EH (cell line): ENCODE data around the gene KIF2B.
"Not testable (repeated sequence)": the region's sequence is repeated elsewhere in the genome, so short reads cannot be mapped to it uniquely, and the experiment has no call there.

Experiments
- DNase-seq: peaks from one replicate; pipeline ENCODE4 v3.0.0-alpha.2; 2015; ENCODE audit warnings: low read depth

Gene KIF2B, protein sequence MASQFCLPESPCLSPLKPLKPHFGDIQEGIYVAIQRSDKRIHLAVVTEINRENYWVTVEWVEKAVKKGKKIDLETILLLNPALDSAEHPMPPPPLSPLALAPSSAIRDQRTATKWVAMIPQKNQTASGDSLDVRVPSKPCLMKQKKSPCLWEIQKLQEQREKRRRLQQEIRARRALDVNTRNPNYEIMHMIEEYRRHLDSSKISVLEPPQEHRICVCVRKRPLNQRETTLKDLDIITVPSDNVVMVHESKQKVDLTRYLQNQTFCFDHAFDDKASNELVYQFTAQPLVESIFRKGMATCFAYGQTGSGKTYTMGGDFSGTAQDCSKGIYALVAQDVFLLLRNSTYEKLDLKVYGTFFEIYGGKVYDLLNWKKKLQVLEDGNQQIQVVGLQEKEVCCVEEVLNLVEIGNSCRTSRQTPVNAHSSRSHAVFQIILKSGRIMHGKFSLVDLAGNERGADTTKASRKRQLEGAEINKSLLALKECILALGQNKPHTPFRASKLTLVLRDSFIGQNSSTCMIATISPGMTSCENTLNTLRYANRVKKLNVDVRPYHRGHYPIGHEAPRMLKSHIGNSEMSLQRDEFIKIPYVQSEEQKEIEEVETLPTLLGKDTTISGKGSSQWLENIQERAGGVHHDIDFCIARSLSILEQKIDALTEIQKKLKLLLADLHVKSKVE

DNA sequence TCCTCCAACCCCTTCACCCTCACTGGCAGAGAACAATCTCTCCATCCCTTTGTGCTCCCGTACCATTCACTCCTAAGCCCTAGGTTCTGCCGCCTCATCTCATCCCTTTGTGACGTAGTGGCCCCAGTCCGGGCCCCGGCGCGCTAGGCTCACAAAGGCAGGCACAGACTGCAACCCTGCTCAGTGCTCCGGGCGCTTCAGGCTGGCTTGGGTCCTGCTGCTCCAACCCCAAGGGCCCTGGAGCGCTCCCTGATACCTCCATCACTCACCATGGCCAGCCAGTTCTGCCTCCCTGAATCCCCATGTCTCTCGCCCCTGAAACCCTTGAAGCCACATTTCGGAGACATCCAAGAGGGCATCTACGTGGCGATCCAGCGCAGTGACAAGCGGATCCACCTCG, at the start of gene KIF2B:
KIF2B (plus strand) TSS at position 164 of the 400 bp plus-strand sequence; CDS start at position 271, 107 bp downstream.
- no peak for DNase-seq

DNA sequence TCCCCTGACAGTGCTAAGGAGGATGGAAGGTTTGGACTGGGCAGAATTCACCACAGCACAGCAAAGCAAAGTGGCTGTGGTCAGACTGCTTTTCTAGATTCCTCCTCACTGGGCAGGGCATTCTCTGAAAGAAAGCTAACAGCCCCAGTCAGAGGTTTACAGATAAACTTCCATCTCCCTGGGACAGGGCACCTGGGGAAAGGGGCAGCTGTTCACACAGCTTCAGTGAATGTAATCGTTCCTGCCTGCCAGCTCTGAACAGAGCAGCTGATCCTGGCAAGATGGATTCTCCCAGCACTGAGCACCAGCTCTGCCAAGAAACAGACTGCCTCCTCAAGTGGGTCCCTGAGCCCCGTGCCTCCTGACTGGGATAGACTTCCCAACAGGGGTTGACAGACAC, 42.4 kb upstream of the KIF2B start:
- DNase-seq = no peak

DNA sequence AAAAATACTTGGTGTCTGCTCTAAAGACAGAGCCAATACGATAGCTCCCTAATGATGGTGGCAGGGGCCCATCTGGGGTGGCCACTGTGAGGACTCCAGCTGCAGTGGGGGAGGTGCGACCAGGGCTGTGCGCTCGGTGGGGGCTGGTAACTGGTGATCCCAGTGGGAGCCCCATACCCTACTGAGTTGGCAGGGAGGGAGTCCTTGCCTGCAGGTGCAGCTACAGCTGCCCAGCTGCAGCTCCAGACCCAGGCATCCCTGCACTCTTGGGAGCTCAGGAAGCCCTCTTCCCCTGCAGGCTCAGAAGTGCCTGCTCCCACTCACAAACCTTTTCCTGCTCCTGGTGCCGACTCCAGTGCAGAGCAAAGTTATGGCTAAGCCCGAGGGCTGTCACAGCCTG, 31.2 kb upstream of the KIF2B start:
- DNase-seq = no peak

DNA sequence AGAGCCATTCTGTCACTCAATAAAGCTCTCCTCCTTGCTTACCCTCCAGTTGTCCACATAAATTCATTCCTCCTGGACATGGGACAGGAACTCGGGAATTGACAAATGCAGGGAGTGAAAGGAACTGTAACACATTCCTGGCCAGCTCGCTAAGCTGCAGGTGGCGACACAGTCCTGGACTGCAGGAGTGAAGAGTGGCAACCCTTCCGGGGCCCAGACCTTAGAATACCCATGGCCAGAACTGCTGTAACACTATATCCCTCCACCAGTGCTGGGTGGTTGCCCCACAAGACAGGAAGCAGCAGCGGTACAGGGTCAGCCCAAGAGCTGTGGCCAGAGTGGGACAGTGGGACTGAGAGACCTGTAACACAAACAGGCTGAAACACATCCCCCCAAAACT, 30.3 kb upstream of the KIF2B start:
- DNase-seq = no peak

DNA sequence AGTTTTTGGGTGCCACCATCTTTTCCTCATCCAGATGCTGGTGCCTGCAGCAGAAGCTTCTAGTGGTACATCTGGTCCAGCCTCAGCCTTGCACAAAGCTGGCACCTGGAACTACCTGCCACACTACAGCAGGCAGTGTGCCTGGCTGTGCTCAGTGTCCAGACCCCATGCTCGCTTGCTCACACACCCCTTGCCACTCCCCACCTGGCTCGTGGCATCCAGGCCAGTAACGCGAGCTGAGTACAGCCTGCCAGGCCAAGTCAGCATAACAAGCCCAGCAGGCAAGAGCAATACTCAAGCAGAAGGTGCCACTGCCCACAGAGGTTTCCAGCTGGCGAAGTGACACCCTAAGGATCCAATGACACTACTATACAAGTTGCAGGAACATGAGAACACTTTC, 29.7 kb upstream of the KIF2B start:
- no peak for DNase-seq

DNA sequence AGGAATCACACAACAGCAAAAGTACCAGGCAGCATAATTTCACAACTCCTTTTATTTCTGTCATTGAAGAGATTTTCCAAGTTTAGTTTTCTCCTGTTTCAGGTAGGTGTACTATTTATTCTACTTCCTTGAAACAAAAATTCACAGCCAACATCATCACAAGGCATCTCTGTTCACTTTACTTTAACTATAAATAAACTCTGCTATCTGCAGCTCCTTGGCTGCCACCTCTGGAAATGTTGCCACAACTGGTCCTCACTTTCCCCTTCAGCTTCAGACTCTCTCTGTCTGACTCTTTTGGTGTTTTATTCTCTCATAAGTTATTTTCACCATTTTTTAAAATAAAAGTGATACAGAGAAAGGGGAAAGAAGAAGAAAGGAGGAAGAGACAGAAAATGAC, 27.9 kb upstream of the KIF2B start:
- no peak for DNase-seq

DNA sequence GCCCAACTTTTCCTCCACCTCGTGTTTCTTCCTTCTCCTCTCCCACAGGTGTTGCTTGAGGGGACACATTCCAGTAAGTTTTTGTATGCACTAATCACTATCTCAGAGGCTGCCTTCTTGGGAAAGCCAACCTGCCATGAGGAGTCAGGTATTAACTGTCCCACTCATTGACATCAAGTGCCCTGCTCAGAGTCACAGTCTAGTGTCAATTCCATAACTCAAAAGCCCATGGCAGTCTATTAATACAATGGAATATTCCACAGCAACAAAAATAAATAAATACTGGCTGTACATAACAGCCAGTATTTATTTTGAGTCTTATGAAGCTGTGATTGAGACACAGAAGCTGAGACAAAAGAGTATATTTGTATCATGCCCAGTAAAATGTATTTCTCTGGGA, 26.1 kb upstream of the KIF2B start:
- no peak for DNase-seq

DNA sequence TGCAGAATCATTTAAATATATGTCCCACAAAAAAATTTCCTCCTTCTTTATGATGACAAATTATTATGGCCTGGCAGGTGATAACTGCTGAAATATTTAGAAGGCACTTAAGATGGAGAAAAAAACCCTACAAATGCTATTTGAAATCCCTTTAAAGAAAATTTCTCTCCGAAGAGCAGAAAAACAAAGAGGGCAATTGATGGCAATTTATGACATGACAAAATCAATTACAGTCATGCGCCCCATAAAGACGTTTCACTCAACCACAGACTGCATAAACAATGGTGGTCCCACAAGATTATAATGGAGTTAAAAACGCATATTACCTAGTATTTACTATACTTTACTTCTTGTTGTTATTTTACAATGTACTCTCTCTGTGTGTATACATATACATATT, 25.2 kb upstream of the KIF2B start:
- no peak for DNase-seq

DNA sequence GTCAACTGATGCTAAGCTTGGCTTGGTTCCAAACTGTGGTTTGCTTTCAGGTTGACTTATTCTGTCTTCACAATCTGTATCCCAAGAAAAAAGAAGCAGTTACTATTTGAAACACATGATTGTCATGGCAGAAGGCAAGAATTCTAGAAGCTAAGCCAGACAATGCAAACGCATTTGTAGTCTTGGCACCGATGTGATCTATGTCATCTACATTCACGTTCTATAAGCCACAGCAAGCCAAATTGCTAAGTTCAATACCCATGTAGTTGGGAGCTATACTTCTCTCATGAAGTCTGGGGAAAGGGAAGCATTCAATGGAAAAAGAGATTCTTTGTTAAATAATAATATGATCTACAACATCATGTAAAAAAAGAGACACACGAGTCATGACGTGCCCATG, 18.3 kb upstream of the KIF2B start:
- no peak for DNase-seq

DNA sequence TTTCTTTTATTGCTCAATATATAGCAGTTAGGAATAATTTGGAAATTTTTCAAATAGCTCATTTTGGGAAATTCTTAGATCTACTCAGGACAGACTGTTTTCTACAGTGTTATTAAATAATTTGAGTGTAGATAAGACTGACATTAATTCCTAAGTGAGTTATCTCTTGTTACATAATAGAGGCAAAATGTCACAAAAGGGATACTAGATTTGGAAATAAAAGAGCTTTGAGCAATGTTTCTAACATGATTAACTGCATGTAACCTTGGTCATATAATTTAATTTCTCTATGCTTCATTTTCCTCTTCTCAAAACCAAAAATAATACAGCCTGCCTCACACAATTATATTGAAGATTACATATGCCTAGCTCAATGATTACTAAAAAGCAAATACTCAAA, 16.3 kb upstream of the KIF2B start:
- no peak for DNase-seq

DNA sequence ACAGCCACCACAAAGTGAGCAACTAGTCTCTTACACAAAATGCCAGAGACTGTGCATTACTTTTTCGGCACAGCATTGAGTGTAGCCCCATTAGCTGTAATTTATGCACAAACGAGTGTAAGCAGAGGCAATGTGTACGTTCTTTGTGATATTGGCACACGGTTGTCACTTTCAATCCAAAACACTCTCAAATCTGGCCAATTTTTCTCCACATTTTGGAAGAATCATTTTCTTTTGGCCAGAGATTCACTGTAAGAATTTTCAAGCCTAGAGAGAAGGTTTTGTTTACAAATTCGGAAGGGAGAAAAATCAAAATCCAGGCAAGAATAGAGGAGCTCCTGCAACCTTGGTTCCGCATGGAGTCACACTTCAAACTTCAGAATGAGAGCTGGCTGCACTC, 15.4 kb upstream of the KIF2B start:
- DNase-seq = no peak

DNA sequence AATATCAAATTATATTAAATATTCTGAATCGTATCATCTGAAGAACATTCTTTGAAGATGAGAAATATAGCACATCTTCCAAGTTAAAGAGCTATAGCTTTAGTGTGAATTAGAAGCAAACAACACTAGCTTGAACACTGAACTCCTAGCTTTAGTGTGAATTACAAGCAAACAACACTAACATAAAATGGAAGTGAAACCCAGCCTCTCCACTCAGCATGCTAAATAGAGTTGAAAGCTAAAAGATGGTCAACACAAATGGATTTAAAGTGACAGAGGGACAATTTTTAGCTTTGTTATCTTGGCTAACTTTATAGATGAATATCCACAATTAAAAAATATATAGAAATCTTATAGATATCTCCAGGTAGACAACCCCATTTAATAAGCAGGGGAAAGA, 4.5 kb upstream of the KIF2B start:
- DNase-seq = no peak

DNA sequence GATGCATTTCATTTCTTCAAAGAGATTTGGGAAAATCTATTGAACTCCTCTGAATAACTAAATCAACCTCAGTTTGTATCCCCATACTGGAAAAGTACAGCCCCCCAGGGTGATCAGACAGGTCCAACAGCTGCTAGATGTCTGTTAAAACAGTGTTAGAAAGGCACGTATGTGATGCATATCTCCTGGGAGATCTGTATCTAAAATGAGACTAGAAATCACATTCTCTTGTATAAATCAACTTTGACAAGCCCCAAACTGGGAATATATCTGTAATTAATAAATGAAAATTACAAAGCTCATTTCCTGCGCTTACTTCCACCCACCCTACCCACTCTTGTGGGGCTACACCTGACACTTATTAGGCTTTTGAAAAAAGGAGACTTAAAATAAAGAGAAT, 3.8 kb upstream of the KIF2B start:
- DNase-seq = no peak

DNA sequence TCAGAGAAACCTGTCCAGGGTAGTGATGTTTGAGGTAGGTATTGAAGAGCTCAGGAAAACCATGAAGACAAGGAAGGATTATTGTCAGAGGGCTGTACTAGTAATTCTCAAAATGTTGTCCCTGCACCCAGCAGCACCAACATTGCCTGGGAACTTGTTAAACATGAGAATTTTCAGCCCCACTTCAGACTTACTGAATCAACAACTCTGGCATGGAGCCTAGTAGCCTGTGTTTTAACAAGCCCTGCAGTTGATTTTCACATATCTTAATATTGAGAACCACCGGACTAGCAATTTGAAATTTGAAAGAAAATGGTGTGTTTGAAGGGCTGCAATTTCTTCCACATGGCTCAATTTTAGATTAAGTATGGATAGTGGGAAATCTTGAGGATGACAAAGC, 2.8 kb upstream of the KIF2B start:
- no peak for DNase-seq

DNA sequence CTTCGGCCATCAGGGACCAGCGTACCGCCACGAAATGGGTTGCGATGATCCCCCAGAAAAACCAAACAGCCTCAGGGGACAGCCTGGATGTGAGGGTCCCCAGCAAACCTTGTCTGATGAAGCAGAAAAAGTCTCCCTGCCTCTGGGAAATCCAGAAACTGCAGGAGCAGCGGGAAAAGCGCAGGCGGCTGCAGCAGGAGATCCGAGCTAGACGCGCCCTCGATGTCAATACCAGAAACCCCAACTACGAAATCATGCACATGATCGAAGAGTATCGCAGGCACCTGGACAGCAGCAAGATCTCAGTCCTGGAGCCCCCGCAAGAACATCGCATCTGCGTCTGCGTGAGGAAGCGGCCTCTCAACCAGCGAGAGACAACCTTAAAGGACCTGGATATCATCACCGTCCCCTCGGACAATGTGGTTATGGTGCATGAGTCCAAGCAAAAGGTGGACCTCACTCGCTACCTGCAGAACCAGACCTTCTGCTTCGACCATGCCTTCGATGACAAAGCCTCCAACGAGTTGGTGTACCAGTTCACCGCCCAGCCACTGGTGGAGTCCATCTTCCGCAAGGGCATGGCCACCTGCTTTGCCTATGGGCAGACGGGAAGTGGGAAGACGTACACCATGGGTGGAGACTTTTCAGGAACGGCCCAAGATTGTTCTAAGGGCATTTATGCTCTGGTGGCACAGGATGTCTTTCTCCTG, 769 bp downstream of the KIF2B start:
- no peak for DNase-seq

DNA sequence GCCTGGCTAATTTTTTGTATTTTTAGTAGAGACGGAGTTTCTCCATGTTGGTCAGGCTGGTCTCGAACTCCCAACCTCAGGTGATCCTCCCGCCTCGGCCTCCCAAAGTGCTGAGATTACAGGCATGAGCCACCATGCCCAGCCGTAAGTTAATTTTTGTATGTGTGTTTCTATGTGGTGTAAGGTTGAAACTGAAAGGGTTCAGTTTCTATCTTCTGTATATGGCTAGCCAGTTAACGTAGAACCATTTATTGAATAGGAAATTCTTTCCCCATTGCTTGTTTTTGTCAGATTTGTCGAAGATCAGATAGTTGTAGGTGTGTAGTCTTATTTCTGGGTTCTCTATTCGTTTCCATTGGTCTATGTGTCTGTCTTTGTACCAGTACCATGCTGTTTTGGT, 12.0 kb downstream of the KIF2B start:
- DNase-seq = not testable (repeated sequence)

DNA sequence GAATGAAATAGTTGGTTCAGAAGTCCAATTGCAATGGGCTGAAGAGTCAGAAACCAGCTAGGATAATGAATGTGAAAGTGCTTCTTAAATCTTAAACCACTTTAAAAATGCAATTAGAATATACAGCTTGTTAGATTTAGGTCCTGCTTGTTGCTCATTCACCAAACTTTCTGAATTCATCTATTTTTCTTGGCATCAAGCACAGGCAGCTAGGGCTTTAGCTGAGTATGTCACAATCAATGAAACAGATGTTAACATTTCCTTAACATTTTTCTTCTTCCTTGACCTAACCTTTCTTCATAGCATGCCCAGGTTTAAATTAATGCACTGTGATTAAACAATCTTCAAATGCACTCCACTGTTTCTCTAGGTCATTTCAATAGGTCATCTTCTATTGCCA, 14.4 kb downstream of the KIF2B start:
- no peak for DNase-seq

DNA sequence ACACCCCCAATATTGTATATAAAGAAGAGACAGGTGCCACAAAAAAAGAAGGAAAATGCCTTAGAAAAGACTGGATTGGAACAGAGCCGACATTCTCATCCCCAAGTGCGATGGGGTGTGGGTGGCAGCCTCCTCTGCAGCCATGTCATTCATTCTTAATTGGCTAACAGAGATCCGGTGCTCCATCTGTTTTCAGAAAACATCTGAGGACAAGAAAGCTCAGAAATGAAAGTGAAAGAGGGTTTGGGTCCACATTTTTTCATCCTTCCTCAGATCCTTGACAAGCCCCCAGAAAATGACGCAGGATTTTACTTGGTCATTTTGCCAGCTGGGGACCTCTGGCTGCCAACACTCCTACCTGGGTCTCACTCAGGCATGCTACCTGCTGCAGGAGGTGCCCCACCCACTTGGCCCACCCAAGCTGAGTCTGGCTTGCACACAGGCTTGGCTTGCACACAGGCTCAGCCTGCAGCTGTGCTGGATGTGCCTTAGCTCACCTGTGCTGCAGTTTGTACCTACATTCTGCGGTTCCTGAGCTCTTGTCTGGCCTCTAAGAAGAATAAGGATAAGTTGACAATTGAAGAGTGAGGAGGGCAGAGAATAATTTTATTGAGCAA, 21.9 kb downstream of the KIF2B start:
- DNase-seq = no peak

DNA sequence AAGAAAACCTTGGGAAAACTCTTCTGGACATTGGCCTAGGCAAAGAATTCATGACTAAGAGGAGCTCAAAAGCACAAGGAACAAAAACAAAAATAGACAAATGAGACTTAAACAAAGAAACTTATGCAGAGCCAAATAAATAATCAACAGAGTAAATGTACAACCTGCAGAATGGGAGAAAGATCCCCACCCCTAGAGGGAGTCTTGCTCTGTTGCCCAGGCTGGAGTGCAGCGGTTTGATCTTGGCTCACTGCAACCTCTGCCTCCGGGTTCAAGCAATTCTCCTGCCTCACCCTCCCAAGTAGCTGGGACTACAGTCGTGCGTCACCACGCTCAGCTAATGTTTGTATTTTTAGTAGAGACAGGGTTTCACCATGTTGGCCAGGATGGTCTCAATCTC, 48.4 kb downstream of the KIF2B start:
- DNase-seq = not testable (repeated sequence)
